NK-92 treated with Interleukin-12 subunit alpha and Interleukin-12 subunit beta, amount 100 ng/mL, for 24 hours (cell line): ENCODE measurements around the gene FARS2.
"Not testable (repeated sequence)": the region's sequence is repeated elsewhere in the genome, so short reads cannot be mapped to it uniquely, and the experiment has no call there.

ENCODE experiments used
- DNase-seq: peaks from one replicate; lab custom pipeline; 2025; lab: John Stamatoyannopoulos, UW

FARS2 gene

GRCh38 chr6:5537967-5538366 lies 276.7 kb downstream of the FARS2 start:
- no peak for DNase-seq

DNA sequence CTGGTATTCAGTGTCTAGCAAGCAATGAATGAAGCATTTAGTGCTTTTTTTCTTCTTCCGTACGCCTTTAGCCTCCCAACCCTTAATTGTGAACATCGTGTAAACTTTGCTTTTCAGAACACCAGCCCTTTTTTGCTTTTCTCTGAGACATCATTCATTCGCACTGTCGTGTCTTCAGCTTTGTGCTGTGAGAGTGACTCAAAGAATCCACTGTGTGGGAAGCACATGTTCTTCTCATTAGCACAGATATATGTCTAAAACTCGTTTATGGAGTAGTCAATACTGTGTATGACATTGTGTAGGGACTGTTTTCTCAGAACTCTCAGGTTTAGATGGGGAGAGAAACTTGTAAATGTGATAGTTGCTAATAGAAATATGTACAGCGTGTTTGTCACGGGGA lies 279.1 kb downstream of the FARS2 start:
- no peak for DNase-seq

- DNase-seq, result no peak
These were observed 279.7 kb downstream of the FARS2 start for GRCh38 chr6:5541025-5541424.

- no peak for DNase-seq
These were observed 280.6 kb downstream of the FARS2 start for GRCh38 chr6:5541751-5542432.

DNA sequence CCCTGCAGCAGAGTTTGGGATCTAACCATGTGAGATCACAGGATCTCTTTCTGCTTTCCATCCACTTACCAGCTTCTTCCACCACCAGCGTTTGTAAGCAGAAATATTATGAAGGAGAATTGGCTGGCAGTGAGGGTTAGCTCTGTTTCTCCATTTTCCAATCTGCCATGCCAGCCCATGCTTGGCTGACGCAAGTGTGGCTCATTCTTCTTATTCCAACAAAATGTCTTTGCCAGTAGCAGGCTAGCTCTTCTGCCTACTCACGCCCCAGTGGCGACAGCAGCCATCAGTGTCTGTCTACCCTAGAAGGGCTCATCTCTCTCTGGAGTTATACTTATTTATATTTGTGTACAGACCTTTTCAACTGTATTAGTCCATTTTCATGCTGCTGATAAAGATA lies 286.2 kb downstream of the FARS2 start:
- DNase-seq, result no peak

- DNase-seq, result no peak
These were observed 289.3 kb downstream of the FARS2 start for GRCh38 chr6:5550631-5551030.

- no peak for DNase-seq
These were observed 290.9 kb downstream of the FARS2 start for GRCh38 chr6:5552243-5552642.

GRCh38 chr6:5553767-5554166 lies 292.5 kb downstream of the FARS2 start:
- DNase-seq, result no peak

GRCh38 chr6:5554226-5554625 lies 292.9 kb downstream of the FARS2 start:
- no peak for DNase-seq

GRCh38 chr6:5556011-5556410 lies 294.7 kb downstream of the FARS2 start:
- no peak for DNase-seq

GRCh38 chr6:5557506-5557905 lies 296.2 kb downstream of the FARS2 start:
- DNase-seq, result no peak

GRCh38 chr6:5559651-5560050 lies 298.3 kb downstream of the FARS2 start:
- no peak for DNase-seq

- no peak for DNase-seq
These were observed 301.0 kb downstream of the FARS2 start for GRCh38 chr6:5562277-5562676.

DNA sequence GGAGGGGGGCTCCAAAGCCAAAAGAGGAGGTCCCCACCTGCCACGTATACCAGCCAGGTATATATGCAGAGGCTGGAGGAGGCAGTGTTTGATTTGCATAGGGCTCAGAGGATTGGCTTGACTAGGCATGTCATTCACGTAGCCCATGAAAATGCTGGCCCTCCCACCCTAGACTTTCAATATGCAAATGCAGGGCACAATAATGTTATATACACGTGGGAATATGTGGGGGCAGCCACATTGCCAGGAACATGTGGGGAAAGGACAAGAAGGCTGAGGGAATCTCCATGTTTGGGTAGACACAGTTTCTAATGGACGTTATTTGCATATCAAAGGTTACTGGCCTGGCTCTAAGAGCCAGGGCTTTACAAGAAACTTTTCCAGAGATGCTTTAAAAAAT lies 301.8 kb downstream of the FARS2 start:
- no peak for DNase-seq

GRCh38 chr6:5564746-5565145 lies 303.4 kb downstream of the FARS2 start:
- DNase-seq, result not testable (repeated sequence)

GRCh38 chr6:5565971-5566370 lies 304.7 kb downstream of the FARS2 start:
- DNase-seq, result no peak

DNA sequence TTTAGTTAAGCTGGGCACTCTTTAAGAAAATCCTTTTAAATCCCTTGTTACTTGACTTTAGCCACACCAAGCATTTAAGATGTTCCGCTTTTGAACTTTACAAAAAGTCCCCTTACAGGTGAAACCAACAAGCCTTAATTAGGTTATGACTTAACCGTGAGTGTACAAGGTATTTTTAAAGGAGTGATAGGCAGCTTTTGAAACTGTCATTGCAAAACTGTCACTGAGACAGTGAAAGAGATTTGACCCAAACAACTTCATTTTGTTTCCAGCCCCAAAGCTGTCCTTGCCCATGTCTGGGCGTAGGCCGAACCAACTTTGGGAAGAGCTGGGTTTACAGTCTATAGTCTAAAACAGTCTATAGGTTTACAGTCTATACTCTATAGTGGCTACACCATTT lies 305.4 kb downstream of the FARS2 start:
- DNase-seq, result no peak

DNA sequence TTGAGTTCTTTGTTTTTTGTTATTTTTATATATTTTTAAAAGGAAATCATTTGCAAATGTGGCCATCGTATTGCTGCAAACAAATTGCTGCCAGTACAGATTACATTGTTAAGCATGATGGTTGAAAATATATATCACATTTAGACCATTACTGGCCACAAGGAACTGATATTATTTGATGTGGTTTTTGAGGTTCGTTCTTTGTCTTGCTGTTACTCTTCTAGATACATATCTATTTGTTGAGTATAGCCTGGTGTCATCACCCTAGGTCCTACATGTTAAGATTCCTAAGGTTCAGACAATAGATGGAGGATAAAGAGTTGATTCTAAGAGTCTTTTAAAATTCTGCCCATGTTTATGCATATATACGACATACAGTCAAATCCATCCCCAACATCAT lies 306.0 kb downstream of the FARS2 start:
- no peak for DNase-seq

- no peak for DNase-seq
These were observed 306.6 kb downstream of the FARS2 start for GRCh38 chr6:5567890-5568289.

GRCh38 chr6:5569491-5569890 lies 308.2 kb downstream of the FARS2 start:
- DNase-seq, result no peak

DNA sequence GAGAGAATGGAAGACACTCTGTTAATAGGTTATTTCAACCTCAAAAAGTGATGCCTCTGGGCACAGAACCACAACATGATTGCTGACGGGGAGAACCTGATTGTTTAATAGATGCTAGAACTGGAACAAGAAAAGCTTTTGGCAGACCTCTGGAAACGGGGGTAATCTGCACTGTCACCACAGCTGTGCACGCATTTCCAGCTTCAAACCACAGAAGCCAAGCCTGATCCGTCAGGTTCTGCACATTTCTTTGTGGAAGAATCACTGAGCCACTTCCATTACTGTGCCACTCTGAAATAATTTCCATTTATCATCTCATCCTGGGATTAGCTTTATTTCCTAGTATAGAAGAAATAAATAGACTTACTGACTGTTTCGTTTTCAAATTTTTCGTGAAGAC lies 309.3 kb downstream of the FARS2 start:
- no peak for DNase-seq

GRCh38 chr6:5580736-5581581 lies 319.6 kb downstream of the FARS2 start:
- no peak for DNase-seq

DNA sequence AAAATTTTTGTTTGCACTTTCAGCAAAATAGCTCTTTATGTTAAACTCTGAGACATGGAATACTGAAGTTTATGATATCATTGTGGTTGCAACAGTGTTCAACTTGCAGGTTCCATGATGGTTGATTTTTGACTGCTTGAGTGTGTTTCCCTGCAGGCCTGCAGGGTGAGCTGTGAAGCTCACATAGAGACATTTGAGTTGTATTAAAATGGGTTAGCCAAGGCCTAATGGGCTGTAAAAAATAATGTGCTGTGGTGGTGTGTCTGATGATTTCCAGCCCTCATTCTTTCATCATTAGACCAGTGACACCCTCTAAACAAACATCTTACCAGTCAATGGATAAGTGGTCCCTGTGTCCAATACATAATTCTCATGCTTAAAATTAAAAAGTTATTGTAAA lies 321.4 kb downstream of the FARS2 start:
- DNase-seq, result no peak

DNA sequence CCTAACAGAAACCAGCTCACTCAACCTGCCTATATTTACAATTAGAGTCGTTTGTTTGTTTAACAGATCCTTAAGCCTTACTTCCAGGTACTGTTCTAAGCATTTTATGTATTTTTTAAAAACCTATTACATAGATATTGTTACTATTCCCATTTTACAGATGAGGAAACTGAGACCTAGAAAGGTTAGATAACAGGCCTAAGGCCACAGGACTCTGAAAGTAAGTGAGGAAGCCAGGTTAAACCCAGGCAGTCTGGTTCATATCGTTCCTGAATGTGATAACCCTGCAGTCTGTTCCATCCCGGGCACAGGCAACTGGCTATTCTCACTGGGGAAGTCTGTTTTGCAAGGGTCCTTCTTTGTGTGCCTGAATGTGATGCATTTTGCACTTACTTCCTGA lies 322.2 kb downstream of the FARS2 start:
- no peak for DNase-seq
